ENCODE results near the gene SRPK3.

Gene SRPK3

GRCh38 chrX:153789654-153790053, 8.8 kb downstream of the SRPK3 start:
- no peak for DNase-seq

- DNase-seq = no peak
These were observed 10.4 kb downstream of the SRPK3 start for GRCh38 chrX:153791104-153791852.

- DNase-seq = no peak
These were observed 11.5 kb downstream of the SRPK3 start for GRCh38 chrX:153792368-153792767.

- peak; percentile 9 to 10 for DNase-seq
These were observed 12.4 kb downstream of the SRPK3 start for GRCh38 chrX:153793291-153793690.

- peak; percentile 80 to 83 for DNase-seq
These were observed 13.4 kb downstream of the SRPK3 start, which contains the start of the genes IDH3G and SSR4 for GRCh38 chrX:153794018-153794896. IDH3G (minus strand) TSS chrX:153794375; CDS start chrX:153794326, 49 bp downstream. SSR4 (plus strand) TSS chrX:153794668; CDS start chrX:153794688, 20 bp downstream.

GRCh38 chrX:153794897-153795816, 14.3 kb downstream of the SRPK3 start:
- DNase-seq = no peak

- DNase-seq = no peak
These were observed 16.7 kb downstream of the SRPK3 start for GRCh38 chrX:153797415-153798015.

- no peak for DNase-seq
These were observed 18.5 kb downstream of the SRPK3 start for GRCh38 chrX:153799326-153799725.

- DNase-seq = no peak
These were observed 19.4 kb downstream of the SRPK3 start for GRCh38 chrX:153800177-153800722.

- DNase-seq = no peak
These were observed 19.9 kb downstream of the SRPK3 start for GRCh38 chrX:153800746-153801145.

- no peak for DNase-seq
These were observed 20.8 kb downstream of the SRPK3 start for GRCh38 chrX:153801669-153802068.

- no peak for DNase-seq
These were observed 21.7 kb downstream of the SRPK3 start for GRCh38 chrX:153802513-153803045.

GRCh38 chrX:153803211-153804099, 22.6 kb downstream of the SRPK3 start:
- DNase-seq = no peak

- DNase-seq = no peak
These were observed 23.3 kb downstream of the SRPK3 start for GRCh38 chrX:153804100-153804595.

- no peak for DNase-seq
These were observed 23.8 kb downstream of the SRPK3 start for GRCh38 chrX:153804621-153805020.

GRCh38 chrX:153805436-153805835, 24.6 kb downstream of the SRPK3 start:
- no peak for DNase-seq

GRCh38 chrX:153806999-153807575, 26.2 kb downstream of the SRPK3 start:
- no peak for DNase-seq

GRCh38 chrX:153807976-153808375, 27.1 kb downstream of the SRPK3 start:
- DNase-seq = no peak

- no peak for DNase-seq
These were observed 31.4 kb downstream of the SRPK3 start for GRCh38 chrX:153812220-153812619.

- no peak for DNase-seq
These were observed 32.3 kb downstream of the SRPK3 start for GRCh38 chrX:153813161-153813560.
